ENCODE measurements around the gene DIPK1A.

Gene DIPK1A

GRCh38 chr1:92953491-92953890 lies 7.8 kb downstream of the DIPK1A start:
- DNase-seq (ENCODE audit: low read depth in 2 of 2), result peak in 1 of 2 donors; percentile 30

GRCh38 chr1:92952714-92953113 lies 8.5 kb downstream of the DIPK1A start:
- no peak for DNase-seq (ENCODE audit: low read depth in 2 of 2)

GRCh38 chr1:92951141-92951582 lies 10.1 kb downstream of the DIPK1A start:
- DNase-seq (ENCODE audit: low read depth in 2 of 2), result no peak

GRCh38 chr1:92949937-92950817 lies 11.1 kb downstream of the DIPK1A start:
- no peak for DNase-seq (ENCODE audit: low read depth in 2 of 2)

- DNase-seq (ENCODE audit: low read depth in 2 of 2), result no peak
These were observed 13.2 kb downstream of the DIPK1A start for GRCh38 chr1:92948071-92948470.

DNA sequence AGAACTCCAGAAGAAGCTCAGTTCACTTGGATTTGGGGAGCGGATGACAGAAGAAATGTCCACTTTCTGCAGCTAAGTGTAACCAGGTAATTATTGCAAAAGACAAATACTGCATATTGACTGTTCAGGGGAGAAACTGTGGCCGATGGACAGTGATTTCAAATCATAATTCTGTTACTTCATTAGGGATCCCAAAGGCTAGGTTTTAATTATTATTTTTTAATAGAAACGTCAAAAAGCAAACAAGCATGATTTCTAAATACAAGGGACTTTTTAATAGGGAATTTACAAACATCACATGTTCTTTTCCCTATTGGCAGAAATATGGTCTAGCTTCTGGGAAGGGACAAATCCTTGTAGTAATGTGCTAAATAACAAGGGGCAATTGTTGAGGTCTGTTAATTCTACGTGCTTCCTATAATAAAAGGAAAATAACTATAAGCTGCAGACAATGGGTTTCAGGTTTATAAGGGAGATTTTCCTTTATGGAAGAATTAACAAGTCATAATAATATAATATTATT lies 15.5 kb downstream of the DIPK1A start:
- DNase-seq (ENCODE audit: low read depth in 2 of 2), result no peak

GRCh38 chr1:92944901-92945747 lies 16.1 kb downstream of the DIPK1A start:
- no peak for DNase-seq (ENCODE audit: low read depth in 2 of 2)

- DNase-seq (ENCODE audit: low read depth in 2 of 2), result no peak
These were observed 17.8 kb downstream of the DIPK1A start for GRCh38 chr1:92943502-92943847.

DNA sequence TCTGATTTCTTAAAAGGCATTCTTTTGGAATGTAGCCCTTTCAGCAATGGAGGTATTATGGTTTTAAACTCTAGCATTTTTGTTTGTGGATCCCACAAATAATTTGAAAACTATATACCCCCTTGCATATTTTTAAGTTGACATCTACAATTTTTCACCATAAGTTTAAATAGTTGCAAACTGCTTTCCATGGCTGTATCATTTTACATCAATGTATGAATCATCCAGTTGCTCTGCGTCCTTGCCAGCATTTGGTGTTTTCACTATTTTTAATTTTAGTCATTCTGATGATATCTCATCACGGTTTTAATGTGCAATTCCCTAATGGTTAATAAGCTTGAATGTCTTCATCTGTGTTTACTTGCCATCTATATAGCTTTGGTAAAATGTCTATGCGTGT lies 20.7 kb downstream of the DIPK1A start:
- no peak for DNase-seq (ENCODE audit: low read depth in 2 of 2)

- no peak for DNase-seq (ENCODE audit: low read depth in 2 of 2)
These were observed 23.5 kb downstream of the DIPK1A start for GRCh38 chr1:92937731-92938130.

- no peak for DNase-seq (ENCODE audit: low read depth in 2 of 2)
These were observed 24.4 kb downstream of the DIPK1A start for GRCh38 chr1:92936865-92937264.

GRCh38 chr1:92934395-92935378 lies 26.6 kb downstream of the DIPK1A start:
- DNase-seq (ENCODE audit: low read depth in 2 of 2), result no peak

- DNase-seq (ENCODE audit: low read depth in 2 of 2), result no peak
These were observed 27.8 kb downstream of the DIPK1A start for GRCh38 chr1:92933459-92933858.

DNA sequence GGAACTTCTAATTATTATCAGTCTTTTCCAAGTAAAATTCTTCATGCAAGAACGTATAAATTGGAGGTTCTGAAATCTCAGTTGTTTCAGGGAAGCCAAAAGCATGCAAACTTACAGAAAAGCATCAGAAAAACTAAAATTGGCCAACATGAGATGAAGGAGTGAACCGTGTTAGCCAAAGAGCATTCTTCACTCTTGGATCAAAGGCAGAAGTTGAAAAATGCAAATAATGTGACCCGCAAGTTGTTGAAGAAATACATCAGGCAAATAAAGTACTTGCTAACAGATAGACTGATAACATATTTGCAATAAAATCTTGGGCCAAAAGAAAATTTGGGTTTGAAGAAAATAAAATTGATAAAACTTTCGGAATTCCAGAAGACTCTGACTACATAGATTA lies 29.6 kb downstream of the DIPK1A start:
- DNase-seq (ENCODE audit: low read depth in 2 of 2), result no peak

DNA sequence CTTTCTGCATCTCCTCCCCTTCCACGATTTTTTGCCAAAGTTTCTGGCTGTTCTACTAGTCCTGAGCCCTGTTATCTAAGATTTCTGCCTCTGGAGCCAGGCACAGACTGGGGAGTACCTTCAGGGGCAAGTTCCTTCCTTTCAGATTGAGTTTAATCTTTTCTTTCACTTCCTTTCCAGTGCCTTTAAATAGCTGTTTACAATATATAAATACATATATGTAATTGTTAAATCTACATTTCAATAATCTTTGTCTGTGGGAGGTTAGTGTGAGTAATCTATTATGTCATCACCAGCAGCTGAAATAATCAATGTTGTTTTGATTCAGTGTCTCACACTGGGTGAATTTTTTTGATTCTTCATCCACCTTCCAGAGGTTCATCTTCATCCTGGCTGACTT lies 31.8 kb downstream of the DIPK1A start:
- no peak for DNase-seq (ENCODE audit: low read depth in 2 of 2)

- no peak for DNase-seq (ENCODE audit: low read depth in 2 of 2)
These were observed 33.4 kb downstream of the DIPK1A start for GRCh38 chr1:92927870-92928269.

GRCh38 chr1:92926873-92927272 lies 34.4 kb downstream of the DIPK1A start:
- no peak for DNase-seq (ENCODE audit: low read depth in 2 of 2)

- DNase-seq (ENCODE audit: low read depth in 2 of 2), result no peak
These were observed 36.8 kb downstream of the DIPK1A start for GRCh38 chr1:92924501-92924900.

GRCh38 chr1:92923664-92924063 lies 37.6 kb downstream of the DIPK1A start:
- DNase-seq (ENCODE audit: low read depth in 2 of 2), result no peak

- DNase-seq (ENCODE audit: low read depth in 2 of 2), result no peak
These were observed 38.8 kb downstream of the DIPK1A start for GRCh38 chr1:92922356-92923035.

Measured in stimulated activated CD4-positive, alpha-beta T cell treated with anti-CD3 and anti-CD28 coated beads, Interleukin-4, amount 100 ng/mL, for 48 hours (primary cell).